ENCODE measurements around the gene ARHGAP20.

The ARHGAP20 gene

GRCh38 chr11:110711776-110712658, at the start of gene ARHGAP20:
Gene ARHGAP20, minus strand, starts transcription at chr11:110712437. Its CDS starts 206 bp downstream, at chr11:110712231.
- DNase-seq: peak; percentile 11

GRCh38 chr11:110761991-110762390, 49.8 kb upstream of the ARHGAP20 start:
- DNase-seq: no peak

GRCh38 chr11:110761131-110761530, 48.9 kb upstream of the ARHGAP20 start:
- DNase-seq: no peak

GRCh38 chr11:110759972-110760381, 47.7 kb upstream of the ARHGAP20 start:
- DNase-seq: no peak

GRCh38 chr11:110757962-110758755, 45.9 kb upstream of the ARHGAP20 start:
- DNase-seq: no peak

- no peak for DNase-seq
These were observed 44.8 kb upstream of the ARHGAP20 start for GRCh38 chr11:110757066-110757465.

- DNase-seq: no peak
These were observed 43.7 kb upstream of the ARHGAP20 start for GRCh38 chr11:110755941-110756340.

- DNase-seq: no peak
These were observed 40.7 kb upstream of the ARHGAP20 start for GRCh38 chr11:110752890-110753289.

- DNase-seq: no peak
These were observed 37.9 kb upstream of the ARHGAP20 start for GRCh38 chr11:110750100-110750499.

- DNase-seq: no peak
These were observed 35.3 kb upstream of the ARHGAP20 start for GRCh38 chr11:110747531-110747930.

GRCh38 chr11:110738641-110739040, 26.4 kb upstream of the ARHGAP20 start:
- no peak for DNase-seq

- DNase-seq: no peak
These were observed 25.4 kb upstream of the ARHGAP20 start for GRCh38 chr11:110737593-110737992.

- no peak for DNase-seq
These were observed 23.9 kb upstream of the ARHGAP20 start for GRCh38 chr11:110736171-110736553.

- DNase-seq: no peak
These were observed 23.4 kb upstream of the ARHGAP20 start for GRCh38 chr11:110735455-110736170.

GRCh38 chr11:110734790-110735189, 22.6 kb upstream of the ARHGAP20 start:
- no peak for DNase-seq

- no peak for DNase-seq
These were observed 18.5 kb upstream of the ARHGAP20 start for GRCh38 chr11:110730773-110731172.

- no peak for DNase-seq
These were observed 16.6 kb upstream of the ARHGAP20 start for GRCh38 chr11:110728883-110729282.

- no peak for DNase-seq
These were observed 16.2 kb upstream of the ARHGAP20 start for GRCh38 chr11:110728476-110728875.

- no peak for DNase-seq
These were observed 12.1 kb upstream of the ARHGAP20 start for GRCh38 chr11:110724358-110724757.

- no peak for DNase-seq
These were observed 8.4 kb upstream of the ARHGAP20 start for GRCh38 chr11:110720431-110721275.

- DNase-seq: no peak
These were observed 4.1 kb upstream of the ARHGAP20 start for GRCh38 chr11:110716361-110716760.

- DNase-seq: no peak
These were observed 3.3 kb upstream of the ARHGAP20 start for GRCh38 chr11:110715541-110715940.

All from NCI-H1694 treated with DMSO at 0.1 percent for 48 hours (cell line).